ENCODE data around the gene BTG3.

BTG3 gene

GRCh38 chr21:17612565-17613241, at the start of gene BTG3:
BTG3 (minus strand) TSS chr21:17612901; CDS start chr21:17609144, 3,757 bp downstream.
- peak; percentile 83 for DNase-seq

GRCh38 chr21:17660862-17661261, 48.2 kb upstream of the BTG3 start:
- no peak for DNase-seq

GRCh38 chr21:17660452-17660851, 47.8 kb upstream of the BTG3 start:
- DNase-seq = no peak

- no peak for DNase-seq
Observed at GRCh38 chr21:17658931-17659330, 46.2 kb upstream of the BTG3 start.

GRCh38 chr21:17651526-17651925, 38.8 kb upstream of the BTG3 start:
- DNase-seq = no peak

- DNase-seq = no peak
Observed at GRCh38 chr21:17650292-17650691, 37.6 kb upstream of the BTG3 start.

GRCh38 chr21:17646790-17647189, 34.1 kb upstream of the BTG3 start:
- no peak for DNase-seq

GRCh38 chr21:17644186-17644585, 31.5 kb upstream of the BTG3 start:
- DNase-seq = no peak

GRCh38 chr21:17640821-17641220, 28.1 kb upstream of the BTG3 start:
- DNase-seq = no peak

- DNase-seq = no peak
Observed at GRCh38 chr21:17636711-17637110, 24.0 kb upstream of the BTG3 start.

- DNase-seq = no peak
Observed at GRCh38 chr21:17631195-17631594, 18.5 kb upstream of the BTG3 start.

- no peak for DNase-seq
Observed at GRCh38 chr21:17622018-17622417, 9.3 kb upstream of the BTG3 start.

GRCh38 chr21:17616831-17617230, 4.1 kb upstream of the BTG3 start:
- DNase-seq = no peak

- DNase-seq = peak; percentile 52
Observed at GRCh38 chr21:17613242-17613676, 558 bp upstream of the BTG3 start.

GRCh38 chr21:17612023-17612564, 607 bp downstream of the BTG3 start:
- DNase-seq = peak; percentile 60

- DNase-seq = peak; percentile 91
Observed at GRCh38 chr21:17611414-17612022, 1.2 kb downstream of the BTG3 start.

- DNase-seq = no peak
Observed at GRCh38 chr21:17610911-17611310, 1.8 kb downstream of the BTG3 start.

GRCh38 chr21:17609681-17610080, 3.0 kb downstream of the BTG3 start:
- DNase-seq = no peak

- DNase-seq = no peak
Observed at GRCh38 chr21:17607684-17608083, 5.0 kb downstream of the BTG3 start.

GRCh38 chr21:17602874-17603273, 9.8 kb downstream of the BTG3 start:
- no peak for DNase-seq

- DNase-seq = no peak
Observed at GRCh38 chr21:17598437-17598836, 14.3 kb downstream of the BTG3 start.

GRCh38 chr21:17597680-17598079, 15.0 kb downstream of the BTG3 start:
- no peak for DNase-seq

- DNase-seq = no peak
Observed at GRCh38 chr21:17590430-17590829, 22.3 kb downstream of the BTG3 start.

GRCh38 chr21:17585875-17586450, 26.7 kb downstream of the BTG3 start:
- DNase-seq = no peak
